ENCODE results near the gene TMOD2.

- TF ChIP-seq EZH2 (IDR thresholded peaks at IDR 0.05; ENCODE audit: borderline replicate concordance, low read length), result no peak
- TF ChIP-seq CTCF (conservative IDR thresholded peaks at IDR 0.05 in 1 of 2, IDR thresholded peaks at IDR 0.05 in 1 of 2; ENCODE audit: extremely low read depth in 1 of 2, insufficient read depth in 1 of 2, low read depth in 1 of 2, low read length in 2 of 2), result no peak
Observed at GRCh38 chr15:51774916-51775315, 23.5 kb downstream of the TMOD2 start.
